H9 (cell line): ENCODE measurements around the gene GPR160. TPM values are rescaled to one million over a fixed set of nuclear protein-coding genes. Genes with fewer than 3 reads are reported as not detected.

Experiments used
- DNase-seq: peaks from one replicate; pipeline ENCODE4 v3.0.0-alpha.2; 2017
- H2AFZ ChIP-seq: one replicate; pipeline ENCODE4 v1.6.1; 2013; ENCODE audit warnings: mild to moderate bottlenecking, low read length, control low read depth, moderate library complexity
- H2AK5ac ChIP-seq: 2 replicates; pipeline ENCODE4 v1.6.1; 2013; ENCODE audit warnings: low read length, control low read depth, mixed read lengths; ENCODE audit not compliant: insufficient read length
- H2BK120ac ChIP-seq: one replicate; pipeline ENCODE4 v1.6.1; 2013; ENCODE audit warnings: low read depth, mild to moderate bottlenecking, low read length, control low read depth, inconsistent platforms; ENCODE audit not compliant: poor library complexity, severe bottlenecking
- H2BK12ac ChIP-seq: 2 replicates; pipeline ENCODE4 v1.6.1; 2013; ENCODE audit warnings: low read length, control low read depth, mixed read lengths, low read depth; ENCODE audit not compliant: insufficient read length
- H2BK15ac ChIP-seq: 2 replicates; pipeline ENCODE4 v1.6.1; 2013; ENCODE audit warnings: low read depth, low read length, control low read depth
- H2BK20ac ChIP-seq: one replicate; pipeline ENCODE4 v1.6.1; 2013; ENCODE audit warnings: low read depth, mild to moderate bottlenecking, low read length, control low read depth, inconsistent platforms; ENCODE audit not compliant: poor library complexity, severe bottlenecking
- H2BK5ac ChIP-seq: 2 replicates; pipeline ENCODE4 v1.6.1; 2013; ENCODE audit warnings: low read length, control low read depth, mixed read lengths; ENCODE audit not compliant: insufficient read length
- H3K14ac ChIP-seq: 2 replicates; pipeline ENCODE4 v1.6.1; 2013; ENCODE audit warnings: low read length, control low read depth; ENCODE audit not compliant: insufficient read depth
- H3K18ac ChIP-seq: 2 replicates; pipeline ENCODE4 v1.6.1; 2013; ENCODE audit warnings: low read depth, mild to moderate bottlenecking, mixed read lengths, low read length, control low read depth; ENCODE audit not compliant: insufficient read length
- H3K23ac ChIP-seq: 2 replicates; pipeline ENCODE4 v1.6.1; 2013; ENCODE audit warnings: low read length, control low read depth, mixed read lengths, low read depth; ENCODE audit not compliant: insufficient read length
- H3K23me2 ChIP-seq: 2 replicates; pipeline ENCODE4 v1.6.1; 2013; ENCODE audit warnings: low read depth, mild to moderate bottlenecking, mixed read lengths, low read length, control low read depth; ENCODE audit not compliant: insufficient read length, poor library complexity, severe bottlenecking
- H3K27ac ChIP-seq: 2 replicates; pipeline ENCODE4 v1.5.1; 2013; ENCODE audit warnings: low read length, control low read depth, mixed read lengths, low read depth; ENCODE audit not compliant: insufficient read length
- H3K27me3 ChIP-seq: 2 replicates; pipeline ENCODE4 v1.6.1; 2013; ENCODE audit warnings: low read length, control low read depth, inconsistent platforms; ENCODE audit not compliant: insufficient read depth
- H3K4ac ChIP-seq: 2 replicates; pipeline ENCODE4 v1.6.1; 2013; ENCODE audit warnings: low read depth, mild to moderate bottlenecking, control low read depth, inconsistent platforms, low read length, moderate library complexity
- H3K4me1 ChIP-seq: 2 replicates; pipeline ENCODE4 v1.6.1; 2013; ENCODE audit warnings: low read length, control low read depth, inconsistent platforms; ENCODE audit not compliant: insufficient read depth
- H3K4me2 ChIP-seq: 2 replicates; pipeline ENCODE4 v1.6.1; 2013; ENCODE audit warnings: low read length, control low read depth, mixed read lengths; ENCODE audit not compliant: insufficient read length, insufficient read depth
- H3K56ac ChIP-seq: 2 replicates; pipeline ENCODE4 v1.6.1; 2013; ENCODE audit warnings: low read depth, mild to moderate bottlenecking, mixed read lengths, low read length, control low read depth; ENCODE audit not compliant: insufficient read length
- H3K79me1 ChIP-seq: 2 replicates; pipeline ENCODE4 v1.6.1; 2013; ENCODE audit warnings: low read depth, mild to moderate bottlenecking, moderate library complexity, low read length, control low read depth, inconsistent platforms; ENCODE audit not compliant: insufficient read depth, poor library complexity, severe bottlenecking
- H3K79me2 ChIP-seq: 2 replicates; pipeline ENCODE4 v1.6.1; 2013; ENCODE audit warnings: low read length, control low read depth, inconsistent platforms; ENCODE audit not compliant: insufficient read depth
- H3K9ac ChIP-seq: 2 replicates; pipeline ENCODE4 v1.6.1; 2013; ENCODE audit warnings: low read length, control low read depth, mixed read lengths; ENCODE audit not compliant: insufficient read length; ENCODE audit errors: extremely low read depth
- H3K9me3 ChIP-seq: one replicate; pipeline ENCODE4 v1.6.1; 2013; ENCODE audit warnings: low read depth, low read length, inconsistent platforms; ENCODE audit not compliant: control insufficient read depth
- H3T11ph ChIP-seq: one replicate; pipeline ENCODE4 v1.6.1; 2013; ENCODE audit warnings: mild to moderate bottlenecking, low read length, control low read depth, inconsistent platforms
- H4K20me1 ChIP-seq: one replicate; pipeline ENCODE4 v1.6.1; 2013; ENCODE audit not compliant: control insufficient read depth, insufficient read length, insufficient read depth
- H4K5ac ChIP-seq: 2 replicates; pipeline ENCODE4 v1.6.1; 2013; ENCODE audit warnings: low read depth, mild to moderate bottlenecking, mixed read lengths, low read length, control low read depth; ENCODE audit not compliant: insufficient read length
- H4K8ac ChIP-seq: replicated peaks from 2 replicates; pipeline ENCODE4 v1.6.1; 2013; ENCODE audit warnings: low read length, control low read depth, mixed read lengths, low read depth; ENCODE audit not compliant: insufficient read length
- H4K91ac ChIP-seq: 2 replicates; pipeline ENCODE4 v1.6.1; 2013; ENCODE audit warnings: low read depth, mild to moderate bottlenecking, moderate library complexity, mixed read lengths, low read length, control low read depth; ENCODE audit not compliant: insufficient read length
- H3K27ac Mint-ChIP-seq, 3 experiments: 2 replicates in 2 of 3; 3 replicates in 1 of 3; pipeline ENCODE4 v1.8.0; 2020 to 2021; ENCODE audit warnings: mixed read lengths in 3 of 3, mild to moderate bottlenecking in 1 of 3, moderate library complexity in 1 of 3
- H3K27me3 Mint-ChIP-seq: 2 replicates; pipeline ENCODE4 v1.8.0; 2021; ENCODE audit warnings: low read depth, mild to moderate bottlenecking, moderate library complexity, mixed read lengths
- H3K36me3 Mint-ChIP-seq, 3 experiments: 2 replicates in 2 of 3; 3 replicates in 1 of 3; pipeline ENCODE4 v1.8.0; 2020 to 2021; ENCODE audit warnings: low read depth in 3 of 3, mixed read lengths in 3 of 3; ENCODE audit not compliant: insufficient read depth in 1 of 3
- H3K4me1 Mint-ChIP-seq, 2 experiments: 2 replicates each; pipeline ENCODE4 v1.8.0; 2020; ENCODE audit warnings: mixed read lengths in 2 of 2
- H3K4me3 Mint-ChIP-seq, 2 experiments: 2 replicates in 1 of 2; 3 replicates in 1 of 2; pipeline ENCODE4 v1.8.0; 2020 to 2021; ENCODE audit warnings: mild to moderate bottlenecking in 2 of 2, mixed read lengths in 2 of 2, moderate library complexity in 1 of 2
- H3K9me3 Mint-ChIP-seq, 2 experiments: 2 replicates in 1 of 2; 3 replicates in 1 of 2; pipeline ENCODE4 v1.8.0; 2020; ENCODE audit warnings: mild to moderate bottlenecking in 2 of 2, mixed read lengths in 2 of 2, moderate library complexity in 1 of 2
- WGBS: extraction: QIAGEN DNeasy Blood & Tissue Kit; methylation state at CpG from one replicate; pipeline ENCODE4 v1.1.7; 2013; ENCODE audit warnings: missing lambda C conversion rate, low lambda C conversion rate, mixed read lengths; ENCODE audit not compliant: insufficient read length; ENCODE audit errors: extremely low coverage; 5-methylcytosine and 5-hydroxymethylcytosine counted together
- total RNA-seq: library from RNA; stranded (reverse); gene quantifications from 2 replicates; pipeline ENCODE4 v1.2.1, GENCODE V29; 2021
- TF ChIP-seq, protein P1 (sequence below): fragments of 200-600 bp; sonication (generic); conservative IDR thresholded peaks from 3 replicates; pipeline ENCODE4 v1.8.0; 2021; ENCODE audit warnings: antibody characterized with exemption, mild to moderate bottlenecking

GPR160 gene
- total RNA-seq, 1 experiment from 2014 or later = 14.1 TPM

DNA sequence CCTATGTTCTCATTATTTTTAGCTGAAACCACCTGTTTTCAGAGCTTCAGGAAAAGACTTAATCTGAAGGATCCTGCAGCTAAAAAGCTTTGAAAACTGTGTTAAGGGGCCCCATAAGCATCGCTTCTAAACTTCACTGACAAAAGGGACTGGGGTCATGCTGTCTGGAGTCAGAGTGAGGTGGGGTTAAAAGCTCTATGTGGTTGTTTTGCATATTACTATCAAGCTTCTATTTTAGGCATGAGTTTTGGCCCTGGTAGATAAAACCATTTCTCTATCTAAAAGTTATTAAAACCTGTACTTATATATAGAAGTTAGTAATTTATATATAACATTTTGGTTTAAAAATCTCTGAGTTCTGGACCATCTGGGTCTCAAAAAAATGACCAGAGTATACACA lies 45.5 kb downstream of the GPR160 start:
- Histone ChIP-seq H3K56ac (no peak overlapping the region), H2BK5ac (no peak overlapping the region), H4K8ac (no peak overlapping the region), H3K79me2 (no peaks in the 10 kb centered on the region), H3K27me3 (no peaks in the 10 kb centered on the region), H3K23me2 (no peaks in the 10 kb centered on the region), H3K9me3 (no peaks in the 10 kb centered on the region), H3K14ac (no peak overlapping the region), H3K4ac (no peak overlapping the region), H2AFZ (no peak overlapping the region), H2BK15ac (no peak overlapping the region), H2BK20ac (no peak overlapping the region), H3K79me1 (no peaks in the 10 kb centered on the region), H4K5ac (no peak overlapping the region), H3K4me1 (no peaks in the 10 kb centered on the region; the same call in 1 of the 2 replicates), H3K4me2 (no peak overlapping the region), H3T11ph (no peak overlapping the region), H4K20me1 (no peaks in the 10 kb centered on the region), H2BK12ac (no peak overlapping the region), H4K91ac (no peak overlapping the region), H3K27ac (no peak overlapping the region), H3K9ac (no peak overlapping the region), H2BK120ac (no peak overlapping the region), H2AK5ac (no peak overlapping the region), H3K18ac (no peak overlapping the region), H3K23ac (no peak overlapping the region)
- no peak for DNase-seq
- peaks cover 3 to 21% (median 20%) of the 10 kb centered on the region in 3 experiments; a peak in 5 of 7 replicates for H3K36me3 Mint-ChIP-seq
- TF ChIP-seq, protein P1, sequence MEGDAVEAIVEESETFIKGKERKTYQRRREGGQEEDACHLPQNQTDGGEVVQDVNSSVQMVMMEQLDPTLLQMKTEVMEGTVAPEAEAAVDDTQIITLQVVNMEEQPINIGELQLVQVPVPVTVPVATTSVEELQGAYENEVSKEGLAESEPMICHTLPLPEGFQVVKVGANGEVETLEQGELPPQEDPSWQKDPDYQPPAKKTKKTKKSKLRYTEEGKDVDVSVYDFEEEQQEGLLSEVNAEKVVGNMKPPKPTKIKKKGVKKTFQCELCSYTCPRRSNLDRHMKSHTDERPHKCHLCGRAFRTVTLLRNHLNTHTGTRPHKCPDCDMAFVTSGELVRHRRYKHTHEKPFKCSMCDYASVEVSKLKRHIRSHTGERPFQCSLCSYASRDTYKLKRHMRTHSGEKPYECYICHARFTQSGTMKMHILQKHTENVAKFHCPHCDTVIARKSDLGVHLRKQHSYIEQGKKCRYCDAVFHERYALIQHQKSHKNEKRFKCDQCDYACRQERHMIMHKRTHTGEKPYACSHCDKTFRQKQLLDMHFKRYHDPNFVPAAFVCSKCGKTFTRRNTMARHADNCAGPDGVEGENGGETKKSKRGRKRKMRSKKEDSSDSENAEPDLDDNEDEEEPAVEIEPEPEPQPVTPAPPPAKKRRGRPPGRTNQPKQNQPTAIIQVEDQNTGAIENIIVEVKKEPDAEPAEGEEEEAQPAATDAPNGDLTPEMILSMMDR = no peak
- H3K27ac Mint-ChIP-seq = peak overlapping the region in 1 of 3 experiments; percentile 48; a peak in 1 of 7 replicates
- no peaks in the 10 kb centered on the region for H3K27me3 Mint-ChIP-seq
- H3K9me3 Mint-ChIP-seq = no peaks in the 10 kb centered on the region
- peaks cover 0 to 6% of the 10 kb centered on the region in 2 experiments; a peak in 2 of 4 replicates for H3K4me1 Mint-ChIP-seq
- no peak overlapping the region for H3K4me3 Mint-ChIP-seq
- WGBS = no CpG with 5 or more reads among the region's 1 CpG
